ENCODE measurements around the gene IFFO2.

DNA sequence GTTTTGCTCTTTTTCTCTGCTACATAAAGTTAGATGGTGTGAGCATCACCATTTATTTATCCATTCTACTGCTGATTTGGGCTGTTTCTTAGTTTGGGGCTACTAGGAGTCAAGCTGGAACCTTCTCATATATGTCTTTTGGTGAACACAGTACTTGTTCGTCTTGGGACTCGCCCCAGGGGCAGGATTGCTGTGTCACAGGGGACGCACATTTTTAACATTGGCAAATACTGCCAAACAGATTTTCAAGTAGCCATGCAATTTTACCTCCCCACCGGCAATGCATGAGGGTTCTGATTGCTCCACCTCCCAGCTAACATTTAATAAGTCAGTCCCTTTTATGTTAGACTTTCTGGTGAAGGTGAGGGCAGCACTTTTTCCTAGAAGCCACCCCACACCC, 7.5 kb upstream of the IFFO2 start:
- TF ChIP-seq, protein P1, sequence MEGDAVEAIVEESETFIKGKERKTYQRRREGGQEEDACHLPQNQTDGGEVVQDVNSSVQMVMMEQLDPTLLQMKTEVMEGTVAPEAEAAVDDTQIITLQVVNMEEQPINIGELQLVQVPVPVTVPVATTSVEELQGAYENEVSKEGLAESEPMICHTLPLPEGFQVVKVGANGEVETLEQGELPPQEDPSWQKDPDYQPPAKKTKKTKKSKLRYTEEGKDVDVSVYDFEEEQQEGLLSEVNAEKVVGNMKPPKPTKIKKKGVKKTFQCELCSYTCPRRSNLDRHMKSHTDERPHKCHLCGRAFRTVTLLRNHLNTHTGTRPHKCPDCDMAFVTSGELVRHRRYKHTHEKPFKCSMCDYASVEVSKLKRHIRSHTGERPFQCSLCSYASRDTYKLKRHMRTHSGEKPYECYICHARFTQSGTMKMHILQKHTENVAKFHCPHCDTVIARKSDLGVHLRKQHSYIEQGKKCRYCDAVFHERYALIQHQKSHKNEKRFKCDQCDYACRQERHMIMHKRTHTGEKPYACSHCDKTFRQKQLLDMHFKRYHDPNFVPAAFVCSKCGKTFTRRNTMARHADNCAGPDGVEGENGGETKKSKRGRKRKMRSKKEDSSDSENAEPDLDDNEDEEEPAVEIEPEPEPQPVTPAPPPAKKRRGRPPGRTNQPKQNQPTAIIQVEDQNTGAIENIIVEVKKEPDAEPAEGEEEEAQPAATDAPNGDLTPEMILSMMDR (conservative IDR thresholded peaks at IDR 0.05; ENCODE audit: low read length): no peak
- no peak for TF ChIP-seq EZH2phosphoT487 (IDR thresholded peaks at IDR 0.05; ENCODE audit: borderline replicate concordance)

Measured in Loucy (cell line).